ENCODE results near the gene IPO9. TPM values are rescaled to one million over a fixed set of nuclear protein-coding genes. Genes with fewer than 3 reads are reported as not detected.

IPO9 gene
- total and polyA plus RNA-seq, 10 of the 15 experiments (the other 5 are each of a cell fraction or from before 2014, with no cell fraction given) = 19.1 to 77.3 (median 34.1) TPM

DNA sequence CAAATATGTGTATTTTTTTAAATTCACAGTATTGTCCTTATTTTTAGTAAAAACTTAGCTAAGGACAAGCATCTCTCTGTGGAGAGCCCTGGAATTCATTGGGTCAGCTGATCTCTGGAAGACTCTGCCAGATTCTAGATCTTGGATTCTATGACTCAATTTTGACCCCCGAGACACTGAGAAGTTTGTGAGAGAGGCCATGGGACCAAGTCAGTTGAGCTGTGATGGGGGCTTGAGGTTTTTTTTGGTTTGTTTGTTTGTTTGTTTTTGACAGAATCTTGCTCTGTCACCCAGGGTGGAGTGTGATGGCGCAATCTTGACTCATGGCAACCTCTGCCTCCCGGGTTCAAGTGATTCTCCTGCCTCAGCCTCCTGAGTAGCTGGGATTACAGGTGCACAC, 73.2 kb downstream of the IPO9 start:
- no peak overlapping the region for H2AFZ ChIP-seq (ENCODE audit: control insufficient read depth, low read depth, low read length)
- no TSS peak for BruUV-seq (replicated peaks)
- no peaks in the 10 kb centered on the region for H3K79me2 ChIP-seq (ENCODE audit: control insufficient read depth, insufficient read depth, low read length)
- in situ Hi-C loops (cut with MboI) = no loop called here
- ATAC-seq (no peak), DNase-seq (ENCODE audit: low read depth, low spot score) (no peak), FAIRE-seq (no peak)
- no peak overlapping the region for H3K4me3 ChIP-seq
- no peak overlapping the region for H3K27ac ChIP-seq (ENCODE audit: control insufficient read depth, insufficient read depth)
- no peaks in the 10 kb centered on the region for H3K36me3 ChIP-seq (ENCODE audit: control insufficient read depth in 2 of 2, insufficient read depth in 2 of 2, low read length in 1 of 2)
- H4K20me1 ChIP-seq (ENCODE audit: control insufficient read depth, insufficient read depth) = no peaks in the 10 kb centered on the region
- no peaks in the 10 kb centered on the region for H3K4me1 ChIP-seq (ENCODE audit: control insufficient read depth, insufficient read depth, low read length)
- no peaks in the 10 kb centered on the region for H3K9me3 ChIP-seq (replicated peaks; ENCODE audit: control insufficient read depth, insufficient read depth, low read length)
- TF ChIP-seq, protein P1, sequence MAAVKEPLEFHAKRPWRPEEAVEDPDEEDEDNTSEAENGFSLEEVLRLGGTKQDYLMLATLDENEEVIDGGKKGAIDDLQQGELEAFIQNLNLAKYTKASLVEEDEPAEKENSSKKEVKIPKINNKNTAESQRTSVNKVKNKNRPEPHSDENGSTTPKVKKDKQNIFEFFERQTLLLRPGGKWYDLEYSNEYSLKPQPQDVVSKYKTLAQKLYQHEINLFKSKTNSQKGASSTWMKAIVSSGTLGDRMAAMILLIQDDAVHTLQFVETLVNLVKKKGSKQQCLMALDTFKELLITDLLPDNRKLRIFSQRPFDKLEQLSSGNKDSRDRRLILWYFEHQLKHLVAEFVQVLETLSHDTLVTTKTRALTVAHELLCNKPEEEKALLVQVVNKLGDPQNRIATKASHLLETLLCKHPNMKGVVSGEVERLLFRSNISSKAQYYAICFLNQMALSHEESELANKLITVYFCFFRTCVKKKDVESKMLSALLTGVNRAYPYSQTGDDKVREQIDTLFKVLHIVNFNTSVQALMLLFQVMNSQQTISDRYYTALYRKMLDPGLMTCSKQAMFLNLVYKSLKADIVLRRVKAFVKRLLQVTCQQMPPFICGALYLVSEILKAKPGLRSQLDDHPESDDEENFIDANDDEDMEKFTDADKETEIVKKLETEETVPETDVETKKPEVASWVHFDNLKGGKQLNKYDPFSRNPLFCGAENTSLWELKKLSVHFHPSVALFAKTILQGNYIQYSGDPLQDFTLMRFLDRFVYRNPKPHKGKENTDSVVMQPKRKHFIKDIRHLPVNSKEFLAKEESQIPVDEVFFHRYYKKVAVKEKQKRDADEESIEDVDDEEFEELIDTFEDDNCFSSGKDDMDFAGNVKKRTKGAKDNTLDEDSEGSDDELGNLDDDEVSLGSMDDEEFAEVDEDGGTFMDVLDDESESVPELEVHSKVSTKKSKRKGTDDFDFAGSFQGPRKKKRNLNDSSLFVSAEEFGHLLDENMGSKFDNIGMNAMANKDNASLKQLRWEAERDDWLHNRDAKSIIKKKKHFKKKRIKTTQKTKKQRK (IDR thresholded peaks at IDR 0.05; ENCODE audit: low read depth, low read length) = no peak
- no peak for TF ChIP-seq RAD51 (IDR thresholded peaks at IDR 0.05)
- no peak for TF ChIP-seq HSF1 (IDR thresholded peaks at IDR 0.05; ENCODE audit: low read depth, low read length)
- TF ChIP-seq TCF12 (IDR thresholded peaks at IDR 0.05; ENCODE audit: low read depth, low read length) = no peak
- no peak for TF ChIP-seq ZNF24 (IDR thresholded peaks at IDR 0.05)
- TF ChIP-seq GATAD2B (conservative IDR thresholded peaks at IDR 0.05; ENCODE audit: low read depth) = no peak
- TF ChIP-seq, protein P2, sequence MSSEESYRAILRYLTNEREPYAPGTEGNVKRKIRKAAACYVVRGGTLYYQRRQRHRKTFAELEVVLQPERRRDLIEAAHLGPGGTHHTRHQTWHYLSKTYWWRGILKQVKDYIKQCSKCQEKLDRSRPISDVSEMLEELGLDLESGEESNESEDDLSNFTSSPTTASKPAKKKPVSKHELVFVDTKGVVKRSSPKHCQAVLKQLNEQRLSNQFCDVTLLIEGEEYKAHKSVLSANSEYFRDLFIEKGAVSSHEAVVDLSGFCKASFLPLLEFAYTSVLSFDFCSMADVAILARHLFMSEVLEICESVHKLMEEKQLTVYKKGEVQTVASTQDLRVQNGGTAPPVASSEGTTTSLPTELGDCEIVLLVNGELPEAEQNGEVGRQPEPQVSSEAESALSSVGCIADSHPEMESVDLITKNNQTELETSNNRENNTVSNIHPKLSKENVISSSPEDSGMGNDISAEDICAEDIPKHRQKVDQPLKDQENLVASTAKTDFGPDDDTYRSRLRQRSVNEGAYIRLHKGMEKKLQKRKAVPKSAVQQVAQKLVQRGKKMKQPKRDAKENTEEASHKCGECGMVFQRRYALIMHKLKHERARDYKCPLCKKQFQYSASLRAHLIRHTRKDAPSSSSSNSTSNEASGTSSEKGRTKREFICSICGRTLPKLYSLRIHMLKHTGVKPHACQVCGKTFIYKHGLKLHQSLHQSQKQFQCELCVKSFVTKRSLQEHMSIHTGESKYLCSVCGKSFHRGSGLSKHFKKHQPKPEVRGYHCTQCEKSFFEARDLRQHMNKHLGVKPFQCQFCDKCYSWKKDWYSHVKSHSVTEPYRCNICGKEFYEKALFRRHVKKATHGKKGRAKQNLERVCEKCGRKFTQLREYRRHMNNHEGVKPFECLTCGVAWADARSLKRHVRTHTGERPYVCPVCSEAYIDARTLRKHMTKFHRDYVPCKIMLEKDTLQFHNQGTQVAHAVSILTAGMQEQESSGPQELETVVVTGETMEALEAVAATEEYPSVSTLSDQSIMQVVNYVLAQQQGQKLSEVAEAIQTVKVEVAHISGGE (CRISPR knock-in tag; IDR thresholded peaks at IDR 0.05) = no peak
- TF ChIP-seq IRF4 (IDR thresholded peaks at IDR 0.05; ENCODE audit: low read depth, low read length) = no peak
- TF ChIP-seq CREB1 (IDR thresholded peaks at IDR 0.05; ENCODE audit: low read depth) = no peak
- TF ChIP-seq NR2C1 (IDR thresholded peaks at IDR 0.05) = no peak
- no peak for TF ChIP-seq ZBED1 (IDR thresholded peaks at IDR 0.05; ENCODE audit: borderline replicate concordance)
- TF ChIP-seq SIX5 (IDR thresholded peaks at IDR 0.05; ENCODE audit: low read depth, low read length, severe bottlenecking) = no peak
- TF ChIP-seq CHD1 (IDR thresholded peaks at IDR 0.05; ENCODE audit: low read depth, low read length) = no peak
- no peak for TF ChIP-seq IRF5 (IDR thresholded peaks at IDR 0.05; ENCODE audit: borderline replicate concordance)
- POLR2A ChIA-PET = interaction anchor here (0.5 kb wide), 1 partner anchor 20 kb away, joined by 7 read pairs; no protein-coding TSS in a partner anchor
- CTCF ChIA-PET = interaction anchor here (0.6 to 2.0 kb wide), 4 partner anchors 20 to 216 kb away, joined by 3 to 5 read pairs (median 3); no protein-coding TSS in a partner anchor
- WGBS (ENCODE audit: insufficient coverage, insufficient replicate concordance, low lambda C conversion rate, missing lambda C conversion rate) = 41% methylated on average over 3 of the region's 3 CpGs
- H3K4me2 ChIP-seq (ENCODE audit: control insufficient read depth, insufficient read depth) = no peak overlapping the region
- SMC1A ChIA-PET (ENCODE audit: uncharacterized antibody, unreplicated experiment) = interaction anchor here (0.5 kb wide), 1 partner anchor 1800 kb away, joined by 3 read pairs; no protein-coding TSS in a partner anchor
- H3K27me3 ChIP-seq (replicated peaks in 1 of 2; ENCODE audit: control insufficient read depth in 2 of 2, insufficient read depth in 2 of 2, low read length in 1 of 2) = no peaks in the 10 kb centered on the region
- no peak overlapping the region for H3K9ac ChIP-seq (ENCODE audit: control insufficient read depth, insufficient read depth, low read length)
- intact Hi-C loops (cut with micrococcal nuclease; ENCODE audit: unreplicated experiment) = no loop called here
- RAD21 ChIA-PET (ENCODE audit: unreplicated experiment) = no interaction called here

All from GM12878 (cell line).